HG03064 (cell line): ENCODE data around the gene RBMS2.
"Not testable (repeated sequence)": the region's sequence is repeated elsewhere in the genome, so short reads cannot be mapped to it uniquely, and the experiment has no call there.

Source experiments
- ATAC-seq: cut with Tn5 transposase; IDR thresholded peaks from one replicate; pipeline ENCODE4 v1.9.1; 2021; ENCODE audit warnings: low read depth; ENCODE audit not compliant: unreplicated experiment

Gene RBMS2

DNA sequence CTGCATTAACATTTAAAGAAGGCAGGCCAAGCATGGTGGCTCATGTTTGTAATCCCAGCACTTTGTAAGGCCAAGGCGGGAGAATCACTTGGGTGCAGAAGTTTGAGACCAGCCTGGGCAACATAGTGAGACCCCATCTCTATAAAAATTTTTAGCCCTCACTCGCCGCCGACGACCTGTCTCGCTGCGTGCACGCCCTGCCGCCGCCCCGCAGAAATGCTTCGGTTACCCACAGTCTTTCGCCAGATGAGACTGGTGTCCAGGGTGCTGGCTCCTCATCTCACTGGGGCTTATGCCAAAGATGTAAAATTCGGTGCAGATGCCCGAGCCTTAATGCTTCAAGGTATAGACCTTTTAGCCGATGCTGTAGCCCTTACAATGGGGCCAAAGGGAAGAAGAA, 10.8 kb upstream of the RBMS2 start:
- ATAC-seq: no peak

DNA sequence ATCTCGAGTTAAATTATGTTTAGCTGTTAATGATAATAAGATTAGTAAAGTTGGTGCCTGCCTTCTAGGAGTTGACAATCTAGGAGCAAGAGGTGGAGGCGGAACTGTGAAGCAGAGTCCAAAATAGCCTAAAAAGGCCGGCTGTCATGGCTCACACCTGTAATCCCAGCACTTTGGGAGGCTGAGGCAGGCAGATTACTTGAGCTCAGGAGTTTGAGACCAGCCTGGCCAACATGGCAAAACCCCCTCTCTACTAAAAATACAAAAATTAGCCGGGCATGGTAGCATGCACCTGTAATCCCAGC, 7.7 kb upstream of the RBMS2 start:
- not testable (repeated sequence) for ATAC-seq

DNA sequence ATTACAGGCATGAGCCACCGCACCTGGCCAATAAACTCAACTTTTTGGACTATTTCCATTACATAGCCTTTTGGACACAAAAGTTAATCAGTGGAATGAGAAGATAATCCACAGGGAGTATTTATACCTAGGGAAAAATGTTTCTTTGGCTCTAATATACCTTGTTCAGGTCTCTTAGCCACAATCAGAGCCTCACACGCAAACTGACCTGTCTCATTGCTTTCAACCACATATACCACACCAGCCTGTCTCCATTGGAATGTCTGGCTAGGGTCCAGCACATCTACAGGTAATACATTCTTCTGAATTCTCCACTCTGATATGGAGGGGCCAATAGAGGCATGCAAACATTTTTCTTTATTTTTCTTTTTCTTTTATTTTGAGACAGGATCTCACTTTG, 3.8 kb upstream of the RBMS2 start:
- ATAC-seq: no peak

DNA sequence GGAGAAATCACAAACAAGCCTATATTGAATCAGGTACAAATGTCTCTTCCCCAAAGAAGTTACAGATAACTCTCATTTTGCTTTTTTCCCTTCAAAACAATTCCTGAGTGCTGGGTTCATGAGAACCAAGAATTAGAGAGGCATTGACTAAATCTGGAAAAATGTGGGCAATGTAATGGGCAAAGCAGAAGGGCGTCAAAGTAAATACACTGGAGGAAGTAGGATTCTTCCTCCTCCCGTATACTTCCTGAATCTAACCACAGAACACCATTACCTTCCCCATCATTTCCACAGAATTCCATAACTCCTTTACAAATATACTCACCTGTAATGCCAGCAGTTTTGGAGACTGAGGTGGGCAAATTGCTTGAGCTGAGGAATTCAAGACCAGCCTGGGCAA, 3.0 kb upstream of the RBMS2 start:
- no peak for ATAC-seq

DNA sequence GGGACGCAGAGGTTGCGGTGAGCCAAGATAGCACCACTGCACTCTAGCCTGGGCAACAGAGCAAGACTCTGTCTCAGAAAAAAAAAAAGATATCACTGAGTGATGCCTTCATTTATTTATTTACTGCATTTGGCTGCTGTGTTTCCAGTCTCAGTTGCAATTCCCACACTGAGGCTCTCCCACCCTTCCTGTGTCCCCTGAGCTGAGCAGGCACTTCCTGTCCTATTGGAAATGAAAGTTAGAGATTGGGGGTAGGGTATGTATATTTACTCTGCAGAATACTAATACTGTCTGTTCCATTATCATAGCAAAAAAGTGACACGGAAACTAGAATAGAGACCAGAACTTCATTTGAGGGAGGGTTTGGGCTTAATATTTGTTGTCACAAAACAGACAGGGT, 1.6 kb upstream of the RBMS2 start:
- no peak for ATAC-seq

DNA sequence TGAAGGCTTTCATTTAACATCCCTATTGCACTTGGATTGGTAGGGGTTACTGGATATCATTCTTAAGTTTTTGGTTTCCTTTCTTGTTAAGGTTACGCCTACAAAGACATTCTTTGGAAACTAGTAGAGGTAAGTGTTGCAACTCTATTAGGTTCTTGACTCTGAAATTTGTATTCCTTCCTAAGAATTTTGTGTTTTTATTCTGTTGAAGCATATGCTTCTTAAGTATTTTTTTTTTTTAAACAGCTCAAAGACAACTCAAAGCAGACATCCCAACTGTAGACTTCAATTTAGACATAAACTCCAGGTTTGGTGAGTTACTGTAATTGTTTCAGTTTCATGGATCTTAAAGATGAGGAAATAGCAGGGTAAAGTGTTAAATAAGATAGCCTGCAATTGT, 1.1 kb upstream of the RBMS2 start:
- no peak for ATAC-seq

DNA sequence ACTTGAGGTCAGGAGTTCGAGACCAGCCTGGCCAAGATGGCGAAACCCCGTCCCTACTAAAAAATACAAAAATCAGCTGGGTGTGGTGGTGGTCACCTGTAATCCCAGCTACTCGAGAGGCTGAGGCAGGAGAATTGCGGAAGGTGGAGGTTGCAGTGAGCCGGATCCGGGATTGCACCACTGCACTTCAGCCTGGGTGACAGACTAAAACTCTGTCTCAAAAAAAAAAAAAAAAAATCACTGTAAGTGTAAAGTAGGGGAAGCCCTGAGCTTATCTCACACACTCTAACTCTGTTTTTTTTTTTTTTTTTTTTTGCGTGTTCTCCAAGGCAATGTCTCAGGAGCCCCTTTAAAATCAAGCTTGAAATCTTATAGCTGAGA, 421 bp upstream of the RBMS2 start:
- no peak for ATAC-seq

DNA sequence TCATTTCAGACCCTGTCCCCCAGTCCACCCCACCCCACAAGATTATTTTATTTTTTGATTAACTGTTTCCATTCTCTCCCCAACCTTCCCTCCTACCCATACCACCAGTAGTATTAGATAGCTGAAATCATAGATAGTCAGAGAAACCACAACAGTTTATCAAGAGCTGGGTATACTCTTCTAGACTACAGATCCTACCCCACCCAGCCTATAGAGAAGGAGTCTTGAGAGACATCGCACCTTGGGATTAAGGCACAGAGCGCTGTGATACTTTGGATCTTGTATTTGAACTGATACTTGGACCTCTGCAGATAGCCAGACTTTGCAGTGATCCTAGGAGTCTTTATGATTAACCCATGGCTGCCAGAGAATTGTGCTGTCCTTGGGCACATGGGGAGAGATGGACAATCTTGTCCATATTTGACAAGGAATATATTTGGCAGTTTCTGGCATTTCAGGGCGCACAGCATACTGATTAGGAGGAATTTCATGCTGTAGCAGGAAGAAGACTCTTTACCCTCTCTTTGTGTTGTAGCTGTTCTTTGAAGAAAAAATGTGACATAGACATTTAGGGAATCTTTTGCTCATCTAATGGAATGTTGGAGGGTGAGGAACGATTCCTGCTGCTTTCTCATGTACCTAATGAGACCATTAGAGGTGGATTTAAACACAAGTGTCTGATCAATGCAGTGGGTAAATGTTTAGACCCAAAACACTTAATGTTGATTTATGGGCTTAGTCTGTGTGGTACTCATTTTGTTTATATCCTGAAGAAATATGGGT, 982 bp downstream of the RBMS2 start:
- ATAC-seq: no peak

DNA sequence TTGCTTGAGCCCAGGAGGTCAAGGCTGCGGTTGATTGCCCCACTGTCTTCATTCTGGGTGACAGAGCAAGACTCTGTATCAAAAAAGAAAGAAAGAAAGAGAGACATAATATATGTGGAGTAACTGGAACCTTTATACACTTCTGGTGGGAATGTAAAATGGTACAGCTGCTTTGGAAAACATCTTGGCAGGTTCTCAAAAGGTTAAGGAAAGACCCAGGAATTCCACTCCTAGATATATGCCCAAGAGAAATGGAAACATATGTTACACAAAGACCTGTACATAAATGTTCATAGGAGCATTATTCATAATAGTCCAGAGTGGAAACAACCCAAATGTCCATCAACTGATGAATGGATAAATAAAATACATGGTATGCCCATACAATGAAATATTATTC, 7.2 kb downstream of the RBMS2 start:
- ATAC-seq: no peak

DNA sequence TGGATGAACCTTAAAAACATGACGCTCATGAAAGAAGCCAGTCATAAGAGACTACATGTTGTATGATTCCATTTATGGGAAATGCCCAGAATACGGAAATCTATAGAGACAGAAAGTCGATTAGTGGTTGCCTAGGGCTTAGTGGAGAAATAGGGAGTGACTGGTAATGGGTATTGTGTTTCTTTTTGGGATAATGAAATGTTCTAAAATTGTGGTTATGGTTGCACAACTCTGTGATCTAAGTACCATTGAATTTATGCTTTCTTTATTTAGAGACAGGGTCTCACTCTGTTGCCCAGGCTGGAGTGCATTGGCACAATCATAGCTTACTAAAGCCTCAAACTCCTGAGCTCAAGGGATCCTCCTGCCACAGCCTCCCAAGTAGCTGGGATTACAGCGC, 8.0 kb downstream of the RBMS2 start:
- no peak for ATAC-seq

DNA sequence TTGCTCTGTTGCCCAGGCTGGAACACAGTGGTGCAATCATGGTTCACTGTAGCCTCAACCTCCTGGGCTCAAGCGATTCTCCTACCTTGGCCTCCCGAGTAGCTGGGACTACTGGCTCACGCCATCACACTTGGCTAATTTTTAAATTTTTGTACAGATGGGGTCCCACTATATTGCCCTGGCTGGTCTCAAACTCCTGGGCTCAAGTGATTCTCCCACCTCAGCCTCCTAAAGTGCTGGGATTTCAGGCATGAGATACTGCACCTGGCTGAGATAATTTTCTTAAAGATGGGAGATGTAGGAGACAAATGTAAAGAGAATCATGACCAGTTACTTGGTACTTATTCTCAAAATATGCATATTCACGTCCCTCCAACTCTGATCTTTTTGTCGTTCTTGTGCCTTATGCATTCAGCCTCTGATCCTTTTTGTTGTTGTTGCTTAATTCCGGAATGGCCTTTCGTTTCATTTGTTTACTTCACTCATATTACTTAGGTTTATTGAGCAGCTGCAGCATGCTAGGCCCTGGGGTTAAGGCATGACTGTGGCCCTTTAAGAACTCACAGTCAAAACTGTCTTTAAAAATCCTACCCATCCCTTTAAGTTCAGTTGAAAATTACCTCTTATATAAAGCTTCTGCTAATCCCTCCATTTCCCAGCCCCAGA, 8.9 kb downstream of the RBMS2 start:
- no peak for ATAC-seq

DNA sequence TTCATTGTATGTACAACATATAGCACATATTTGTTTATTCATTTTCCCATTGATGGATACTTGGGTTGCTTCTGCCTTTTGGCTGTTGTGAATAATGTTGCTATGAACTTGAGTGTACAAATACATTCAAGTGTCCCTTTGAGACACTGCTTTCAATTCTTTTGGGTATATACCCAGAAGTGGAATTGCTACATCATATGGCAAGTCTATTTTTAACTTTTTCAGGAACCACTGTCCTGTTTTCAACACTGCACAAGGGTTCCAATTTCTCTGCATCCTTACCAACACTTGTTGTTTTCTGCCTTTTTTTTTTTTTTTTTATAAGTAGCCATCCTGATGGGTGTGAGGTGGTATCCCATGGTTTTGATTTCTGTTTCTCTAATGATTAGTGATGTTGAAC, 15.9 kb downstream of the RBMS2 start:
- ATAC-seq: no peak

DNA sequence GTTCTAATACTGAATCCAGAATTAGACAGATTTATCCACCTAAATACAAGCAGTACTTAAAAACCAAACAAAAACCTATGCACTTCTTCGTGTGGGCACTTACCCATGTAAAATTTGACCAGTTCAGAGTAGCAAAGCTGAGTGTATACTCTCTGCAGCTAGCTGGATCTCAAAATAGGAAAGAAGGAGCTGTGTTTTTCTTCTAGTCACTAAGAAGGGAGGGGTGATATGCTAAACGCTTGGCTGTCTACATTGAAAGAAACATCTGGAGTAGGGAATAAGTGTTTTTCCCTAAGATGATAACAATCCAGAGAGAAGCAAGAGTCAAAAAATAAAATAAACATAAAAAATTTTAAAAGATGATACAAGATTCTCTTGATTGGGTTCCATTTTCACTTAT, 20.0 kb downstream of the RBMS2 start:
- no peak for ATAC-seq

DNA sequence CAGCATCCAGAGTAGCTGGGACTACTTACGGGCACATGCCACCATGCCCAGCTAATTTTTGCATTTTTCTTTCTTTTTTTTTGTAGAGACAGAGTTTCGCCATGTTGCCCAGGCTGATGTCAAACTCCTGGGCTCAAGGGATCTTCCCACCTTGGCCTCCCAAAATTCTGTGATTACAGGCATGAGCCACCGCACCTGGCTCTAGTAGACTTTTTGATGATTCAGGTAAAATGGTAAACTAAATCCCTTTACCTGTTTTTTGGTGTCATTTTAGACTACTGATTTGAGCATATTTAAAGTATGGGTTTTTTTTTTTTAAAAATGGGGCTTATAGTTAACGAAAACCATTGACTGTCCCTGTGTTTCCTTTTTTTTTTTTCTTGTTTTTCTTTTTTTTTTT, 20.5 kb downstream of the RBMS2 start:
- no peak for ATAC-seq

DNA sequence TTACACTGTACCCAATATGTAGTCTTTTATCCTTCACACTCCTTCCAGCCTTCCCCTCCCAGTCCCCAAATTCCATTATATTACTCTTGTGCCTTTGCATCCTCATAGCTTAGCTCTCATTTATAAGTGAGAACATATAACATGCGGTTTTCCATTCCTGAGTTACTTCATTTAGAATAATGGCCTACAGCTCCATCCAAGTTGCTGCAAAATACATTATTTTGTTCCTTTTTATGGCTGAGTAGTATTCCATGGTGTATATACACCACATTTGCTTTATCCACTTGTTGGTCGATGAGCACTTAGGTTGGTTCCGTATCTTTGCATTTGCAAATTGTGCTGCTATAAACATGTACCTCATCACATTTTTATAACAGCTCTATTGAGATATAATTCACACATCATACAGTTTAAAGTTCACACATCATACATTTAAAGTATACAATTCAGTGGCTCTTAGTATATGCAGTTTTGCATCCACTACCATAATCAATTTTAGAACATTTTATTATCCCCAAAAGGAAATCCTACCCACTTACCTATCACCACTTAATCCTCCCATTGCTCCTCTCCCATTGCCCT, 23.5 kb downstream of the RBMS2 start:
- ATAC-seq: no peak

DNA sequence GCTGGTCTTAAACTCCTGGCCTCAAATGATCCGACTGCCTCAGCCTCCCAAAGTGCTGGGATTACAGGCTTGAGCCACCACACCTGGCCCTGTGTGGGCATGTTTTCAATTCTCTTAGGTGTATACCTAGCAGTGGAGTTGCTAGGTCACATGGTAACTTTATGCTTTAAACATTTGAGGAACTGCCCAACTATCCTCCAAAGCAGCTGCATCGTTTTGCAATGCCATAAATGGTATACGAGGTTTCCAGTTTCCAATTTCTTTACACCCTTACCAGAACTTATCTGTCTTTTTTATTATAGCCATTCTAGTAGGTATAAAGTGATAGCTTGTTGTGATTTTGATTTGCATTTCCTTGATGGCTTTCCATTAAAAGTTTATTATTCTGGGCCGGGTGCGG, 25.1 kb downstream of the RBMS2 start:
- no peak for ATAC-seq

DNA sequence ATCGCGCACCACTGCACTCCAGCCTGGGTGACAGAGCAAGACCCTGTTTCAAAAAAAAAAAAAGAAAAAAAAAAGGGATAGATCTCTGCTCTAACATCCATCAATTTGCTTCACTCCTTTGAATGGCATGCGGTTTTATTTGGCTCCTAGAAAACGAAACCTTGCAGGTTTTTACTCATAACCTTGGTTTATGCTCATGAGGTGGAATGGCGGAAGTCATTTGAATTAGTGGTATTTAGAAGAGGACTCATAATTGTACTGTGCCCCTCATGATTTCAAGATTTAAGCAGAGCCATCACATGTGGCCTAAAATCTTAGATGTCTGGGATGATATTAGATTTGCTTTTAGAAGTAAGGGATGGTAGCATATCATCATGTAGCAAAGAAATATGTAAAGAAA, 29.4 kb downstream of the RBMS2 start:
- no peak for ATAC-seq

DNA sequence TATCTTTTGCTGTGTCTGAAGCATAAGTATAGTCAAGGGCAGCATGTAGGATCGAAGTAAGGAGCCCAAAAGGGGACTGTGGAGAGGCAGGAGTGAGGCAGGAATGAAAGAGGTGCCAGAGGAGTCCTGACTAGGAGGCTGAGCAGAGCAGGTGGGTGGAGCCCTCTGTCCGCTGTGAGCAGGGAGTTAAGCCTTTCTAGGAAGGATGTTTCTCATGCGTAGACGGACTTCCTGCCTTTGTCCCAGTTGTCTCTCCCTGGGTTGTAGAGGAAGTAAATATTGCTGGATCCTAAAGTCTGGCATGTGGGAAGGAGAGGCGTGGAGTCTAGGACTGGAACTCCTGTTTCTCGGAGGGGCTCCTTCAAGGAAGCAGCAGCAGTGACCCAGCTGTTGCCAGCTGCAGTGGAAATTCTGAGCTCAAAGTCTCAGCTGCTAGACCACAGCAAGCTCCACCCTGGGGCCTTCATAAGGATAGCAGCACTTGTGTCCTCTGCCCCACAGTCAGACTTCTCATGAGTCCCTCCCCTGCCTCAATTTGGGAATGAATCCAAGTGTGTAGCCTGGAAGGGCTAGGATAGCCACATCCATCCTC, 44.0 kb downstream of the RBMS2 start:
- no peak for ATAC-seq

DNA sequence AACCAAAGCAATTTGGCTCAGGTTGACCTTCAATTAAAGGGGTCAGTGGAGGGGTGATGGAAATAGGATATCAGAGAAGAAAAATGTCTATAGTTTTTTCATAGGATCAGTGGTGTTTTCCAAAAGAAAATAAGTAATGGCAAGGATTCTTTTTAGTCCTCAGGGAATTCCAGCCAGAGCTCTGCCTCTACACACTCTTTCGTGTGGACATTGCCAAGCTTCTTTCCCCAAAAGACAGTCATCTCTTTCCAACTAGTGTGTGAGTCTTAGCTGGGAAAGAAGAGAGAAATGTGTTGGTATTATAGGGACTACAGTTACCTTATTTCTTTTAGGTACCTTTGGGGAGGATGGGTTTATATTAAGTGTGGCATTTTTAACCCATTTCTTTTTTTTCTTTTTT, 46.5 kb downstream of the RBMS2 start:
- no peak for ATAC-seq

DNA sequence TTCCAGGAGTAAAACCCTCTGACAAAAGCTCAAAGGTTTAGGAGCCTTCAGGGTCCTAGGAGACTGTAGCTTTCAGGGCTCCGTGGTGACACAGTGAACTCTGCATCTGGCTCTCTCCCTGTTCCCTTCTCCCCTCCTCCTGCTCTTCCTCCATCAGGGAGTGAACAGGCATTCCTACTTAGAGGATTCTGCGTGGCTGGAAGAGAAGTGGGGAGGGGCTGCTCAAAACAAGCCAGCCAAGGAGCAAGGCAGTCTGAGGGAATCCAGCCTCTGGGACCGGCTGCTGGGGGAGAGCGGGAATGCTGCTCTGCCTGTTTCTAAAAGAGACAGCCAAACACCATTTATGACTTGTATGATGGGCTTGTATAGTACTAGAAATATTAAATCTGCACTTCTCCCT, 49.5 kb downstream of the RBMS2 start:
- ATAC-seq: no peak

DNA sequence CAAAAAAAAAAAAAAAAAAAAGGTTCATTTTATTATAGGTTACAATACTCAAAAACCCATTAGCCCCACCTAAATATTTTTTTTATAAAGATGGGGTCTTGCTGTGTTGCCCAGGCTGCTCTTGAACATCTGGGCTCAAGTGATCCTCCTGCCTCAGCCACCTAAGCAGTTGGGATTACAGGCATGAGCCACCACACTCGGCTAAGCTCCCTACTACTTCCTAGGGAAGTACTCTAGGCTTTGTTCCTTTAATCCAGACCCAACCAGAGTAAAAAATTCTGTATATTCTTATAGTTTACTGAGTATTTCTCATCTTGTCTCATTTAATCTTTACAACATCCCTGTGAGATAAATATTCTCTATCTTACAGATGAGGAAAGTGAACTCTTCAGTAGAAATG, 50.7 kb downstream of the RBMS2 start:
- ATAC-seq: no peak

DNA sequence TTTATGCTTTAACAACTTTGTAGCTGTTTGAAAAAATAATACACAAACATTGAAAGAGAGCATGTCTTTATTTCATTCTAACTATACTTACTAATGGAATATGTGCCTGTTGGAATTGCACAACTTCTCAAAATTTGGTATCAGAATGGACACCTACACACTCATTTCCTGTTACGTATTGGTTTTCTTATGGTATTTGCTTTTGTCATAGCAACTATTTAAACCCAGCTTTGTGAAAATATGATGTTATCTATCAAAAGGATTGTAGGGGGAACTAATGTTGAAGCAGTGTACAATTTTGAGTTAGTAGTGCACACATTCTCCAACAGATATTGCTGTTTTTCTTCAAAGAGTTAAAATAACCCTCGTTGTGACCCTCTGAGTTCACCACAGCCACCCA, 52.6 kb downstream of the RBMS2 start:
- no peak for ATAC-seq
